WI38 (cell line): Measurements from ENCODE around the gene ASPHD1.
A peak's percentile ranks its signal among the peaks of the same experiment; 100 is the strongest.

Experiments used
- H3K4me3 ChIP-seq: 2 replicates; pipeline ENCODE4 v1.5.1; 2011; ENCODE audit warnings: low read depth, mild to moderate bottlenecking, control low read depth, low read length
- TF ChIP-seq, protein P1 (sequence below): IDR thresholded peaks from 2 replicates; pipeline ENCODE4 v1.5.1; 2012; ENCODE audit warnings: low read depth, mild to moderate bottlenecking, control low read depth, low read length

ASPHD1 gene

DNA sequence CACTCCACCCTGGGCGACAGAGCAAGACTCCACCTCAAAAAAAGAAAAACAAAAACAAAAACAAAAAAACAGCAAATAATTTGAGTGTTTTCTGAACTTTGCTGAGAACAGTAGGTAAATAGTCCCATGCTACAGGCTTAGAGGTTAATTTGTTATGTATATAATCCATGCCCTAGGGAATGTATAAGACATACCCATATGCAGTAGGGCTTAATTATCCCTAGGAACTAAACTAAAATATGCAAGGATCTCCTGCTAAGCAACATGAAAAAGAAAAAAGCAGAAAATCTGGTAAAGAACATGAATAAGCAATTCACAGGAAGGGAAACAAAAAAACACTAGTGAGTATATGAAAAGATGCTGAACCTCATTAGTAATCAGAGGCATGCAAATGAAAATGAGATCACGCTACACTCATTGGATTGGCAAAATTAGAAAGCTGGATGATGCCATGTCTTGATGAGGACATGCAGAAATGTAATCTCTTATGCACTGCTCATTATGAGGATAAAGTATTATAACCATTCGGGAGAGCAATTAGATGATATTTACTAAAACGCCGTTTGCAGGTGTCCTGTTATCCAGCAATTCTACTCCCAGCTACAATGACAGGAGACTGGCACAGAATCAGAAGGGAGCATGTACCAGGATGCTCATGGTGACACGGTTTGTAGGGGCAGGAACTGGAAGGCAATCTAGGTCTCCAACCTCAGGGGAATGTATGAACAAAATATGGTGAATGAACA lies 20.2 kb downstream of the ASPHD1 start:
- TF ChIP-seq, protein P1, sequence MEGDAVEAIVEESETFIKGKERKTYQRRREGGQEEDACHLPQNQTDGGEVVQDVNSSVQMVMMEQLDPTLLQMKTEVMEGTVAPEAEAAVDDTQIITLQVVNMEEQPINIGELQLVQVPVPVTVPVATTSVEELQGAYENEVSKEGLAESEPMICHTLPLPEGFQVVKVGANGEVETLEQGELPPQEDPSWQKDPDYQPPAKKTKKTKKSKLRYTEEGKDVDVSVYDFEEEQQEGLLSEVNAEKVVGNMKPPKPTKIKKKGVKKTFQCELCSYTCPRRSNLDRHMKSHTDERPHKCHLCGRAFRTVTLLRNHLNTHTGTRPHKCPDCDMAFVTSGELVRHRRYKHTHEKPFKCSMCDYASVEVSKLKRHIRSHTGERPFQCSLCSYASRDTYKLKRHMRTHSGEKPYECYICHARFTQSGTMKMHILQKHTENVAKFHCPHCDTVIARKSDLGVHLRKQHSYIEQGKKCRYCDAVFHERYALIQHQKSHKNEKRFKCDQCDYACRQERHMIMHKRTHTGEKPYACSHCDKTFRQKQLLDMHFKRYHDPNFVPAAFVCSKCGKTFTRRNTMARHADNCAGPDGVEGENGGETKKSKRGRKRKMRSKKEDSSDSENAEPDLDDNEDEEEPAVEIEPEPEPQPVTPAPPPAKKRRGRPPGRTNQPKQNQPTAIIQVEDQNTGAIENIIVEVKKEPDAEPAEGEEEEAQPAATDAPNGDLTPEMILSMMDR, result no peak

DNA sequence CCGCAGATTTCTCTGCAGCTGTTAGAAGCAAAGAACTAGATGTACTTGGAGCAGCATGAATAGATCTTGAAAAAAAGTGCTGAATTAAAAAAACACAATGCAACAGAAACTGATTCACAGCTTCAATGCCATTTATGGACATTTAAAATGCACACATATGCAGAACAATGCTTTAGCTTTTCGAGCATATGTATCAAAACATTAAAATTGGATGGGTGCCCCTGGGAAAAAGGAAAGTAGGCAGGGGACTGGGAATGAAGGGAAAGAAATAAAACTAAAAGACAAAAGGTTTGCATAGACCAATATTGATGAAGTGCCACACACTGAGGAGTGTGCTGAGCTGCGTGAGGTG lies 20.7 kb downstream of the ASPHD1 start:
- no peak overlapping the region for H3K4me3 ChIP-seq
- TF ChIP-seq, protein P1, result no peak

More for the DNA sequence above, 20.2 kb downstream of the ASPHD1 start:
- H3K4me3 ChIP-seq, result no peak overlapping the region

DNA sequence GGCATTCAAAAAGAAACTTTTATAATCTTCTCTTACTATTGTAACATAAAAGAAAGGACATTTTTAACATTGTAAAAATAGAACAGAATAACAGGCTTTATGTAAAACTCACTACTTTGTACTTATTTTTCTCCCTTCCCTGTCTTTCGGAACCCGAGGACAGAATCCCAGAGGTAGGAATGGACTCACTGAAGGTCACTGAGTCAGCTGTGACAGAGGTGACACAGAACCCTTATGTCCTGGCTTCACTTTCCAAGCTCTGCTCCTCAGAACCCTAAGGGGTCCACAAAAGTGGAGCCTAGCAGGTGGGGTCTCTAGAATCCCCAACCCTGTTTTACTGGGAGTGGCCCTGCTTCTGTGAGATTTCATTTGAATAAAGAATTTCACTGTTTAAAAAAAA lies 22.0 kb downstream of the ASPHD1 start:
- TF ChIP-seq, protein P1, result no peak
- no peak overlapping the region for H3K4me3 ChIP-seq

DNA sequence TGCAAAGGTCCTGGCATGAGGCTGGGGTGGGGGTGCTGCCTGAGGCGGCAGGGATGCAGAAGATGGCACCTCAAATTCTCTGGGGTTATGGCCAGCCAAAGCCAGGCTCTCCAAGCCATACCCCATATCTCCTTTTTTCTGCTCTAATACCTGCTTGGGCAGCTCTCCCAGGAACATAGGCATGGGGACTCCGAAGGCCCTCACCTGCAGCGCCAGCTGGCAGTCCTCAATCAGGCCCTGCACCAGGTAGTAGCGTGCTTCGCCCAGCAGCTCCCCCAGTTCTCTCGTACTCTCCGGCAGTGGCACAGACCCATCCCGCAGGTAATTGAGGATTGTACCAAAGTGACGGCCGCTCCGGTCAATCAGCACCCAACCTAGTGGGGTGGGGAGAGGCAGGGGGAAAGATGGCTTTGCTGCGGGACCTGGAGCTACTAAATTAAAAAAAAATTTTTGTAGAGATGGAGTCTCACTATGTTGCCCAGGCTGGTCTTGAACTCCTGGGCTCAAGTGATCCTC lies 22.8 kb downstream of the ASPHD1 start:
- TF ChIP-seq, protein P1, result no peak
- no peak overlapping the region for H3K4me3 ChIP-seq

DNA sequence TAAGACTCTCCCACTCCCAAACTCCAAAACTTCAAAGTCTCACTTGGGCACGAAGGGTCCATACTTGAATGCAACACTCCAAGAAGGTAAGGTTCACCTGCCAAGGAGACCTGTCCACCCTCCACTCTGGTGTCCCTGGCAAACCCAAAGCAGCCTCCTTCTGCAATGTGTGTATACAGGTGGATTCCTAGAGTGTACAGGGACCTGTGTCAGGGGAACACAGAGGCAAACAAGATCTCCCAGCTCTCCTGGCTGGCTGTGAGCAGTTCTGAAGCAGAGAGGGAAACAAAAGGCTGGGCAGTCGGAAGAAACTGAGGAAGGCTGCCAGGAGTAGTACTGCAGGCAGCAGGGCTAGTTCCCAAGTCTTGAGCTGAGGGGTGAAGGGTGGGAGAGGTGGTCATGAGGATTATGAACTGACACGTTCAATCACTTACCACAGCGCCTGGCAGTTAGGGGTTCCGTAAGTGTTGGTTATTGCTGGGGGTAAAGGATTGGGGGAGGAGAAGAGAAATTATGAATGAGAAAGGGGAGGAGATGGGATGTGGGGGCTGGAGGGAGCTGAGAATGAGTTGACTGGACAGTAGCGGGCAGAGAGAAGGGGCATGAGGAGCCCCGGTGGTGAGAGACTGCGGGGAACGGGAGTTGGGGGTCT lies 24.9 kb downstream of the ASPHD1 start:
- TF ChIP-seq, protein P1, result no peak
- H3K4me3 ChIP-seq, result peak overlapping the region; percentile 93

DNA sequence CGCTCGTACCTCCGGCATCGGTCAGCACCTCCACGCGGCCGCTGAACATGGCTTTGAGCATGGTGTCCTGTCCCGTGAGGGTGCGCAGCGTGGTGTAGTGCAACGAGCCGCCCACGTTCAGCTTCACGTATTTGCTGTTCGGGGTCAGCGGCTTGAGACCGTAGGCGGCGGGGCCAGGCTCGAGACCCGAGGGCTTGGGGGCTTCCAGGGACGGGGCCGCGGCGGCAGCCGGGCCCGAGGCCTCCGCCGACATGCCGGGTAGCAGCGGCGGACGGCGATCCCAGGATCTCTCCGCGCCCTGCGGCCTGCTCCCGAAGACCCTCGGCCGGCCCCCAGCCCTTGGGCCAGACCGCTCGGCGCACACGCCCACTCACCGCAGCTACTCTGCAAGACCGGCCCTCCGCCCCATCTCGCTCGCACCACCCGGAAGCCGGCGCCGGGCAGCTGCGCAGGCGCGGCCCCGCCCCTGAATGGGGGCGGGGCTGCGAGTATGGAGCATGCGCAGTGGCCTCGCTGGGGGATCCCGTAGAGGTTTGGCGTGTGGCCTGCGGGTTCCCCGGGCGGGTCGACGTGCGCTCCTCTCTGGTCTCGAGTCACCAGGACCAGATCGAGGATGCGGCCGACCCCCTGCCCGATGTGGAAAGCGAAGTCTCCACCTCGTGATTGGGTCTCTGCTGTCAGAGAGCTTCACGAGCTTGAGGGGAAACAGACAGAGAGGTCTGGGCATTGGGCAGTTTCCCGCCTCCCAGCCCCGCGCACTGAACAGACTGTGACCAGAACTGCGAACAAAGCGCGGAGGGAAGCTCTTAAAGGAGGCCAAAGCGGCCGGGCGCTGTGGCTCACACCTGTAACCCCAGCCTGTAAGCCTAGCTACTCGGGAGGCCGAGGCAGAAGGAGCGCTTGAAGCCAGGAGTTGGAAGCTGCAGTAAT lies 25.8 kb downstream of the ASPHD1 start, which contains the start of gene KCTD13:
KCTD13 (minus strand) TSS at position 446 of the 930 bp plus-strand sequence; CDS start at position 253, 193 bp downstream.
- TF ChIP-seq, protein P1, result no peak
- peak within 1 kb of the TSS; percentile 93 for H3K4me3 ChIP-seq
